Left renal pelvis (tissue), 4 donors: ENCODE measurements around the gene TGIF1. TPM values are rescaled to one million over a fixed set of nuclear protein-coding genes. Genes with fewer than 3 reads are reported as not detected.
"Not testable (repeated sequence)": the region's sequence is repeated elsewhere in the genome, so short reads cannot be mapped to it uniquely, and the experiment has no call there.

ENCODE experiments used
- DNase-seq, 4 donors: peaks; one replicate each; pipeline ENCODE4 v3.0.0-alpha.2; 2013; ENCODE audit warnings: low read depth in 4 of 4, low spot score in 3 of 4
- polyA plus RNA-seq, 4 donors: library from polyadenylated mRNA; unstranded; fragments of 120-200 nt; gene quantifications; one replicate each; pipeline ENCODE4 v1.2.1, GENCODE V29; 2013; ENCODE audit not compliant: insufficient read length in 4 of 4

Gene TGIF1
- 10 to 100 TPM; 68.6 to 97.4 (median 84.8) TPM for polyA plus RNA-seq

- no peak for DNase-seq
These were observed at the start of gene TGIF1 for GRCh38 chr18:3450012-3450798. TSS of gene TGIF1 (plus strand) at chr18:3450172. CDS start at chr18:3450490, 318 bp downstream.

GRCh38 chr18:3400567-3401296 lies 49.2 kb upstream of the TGIF1 start:
- no peak for DNase-seq

- no peak for DNase-seq
These were observed 48.0 kb upstream of the TGIF1 start for GRCh38 chr18:3401669-3402620.

GRCh38 chr18:3402982-3403451 lies 47.0 kb upstream of the TGIF1 start:
- no peak for DNase-seq

- DNase-seq = no peak
These were observed 44.3 kb upstream of the TGIF1 start for GRCh38 chr18:3405713-3406112.

- DNase-seq = no peak
These were observed 41.9 kb upstream of the TGIF1 start for GRCh38 chr18:3408107-3408506.

GRCh38 chr18:3409811-3410210 lies 40.2 kb upstream of the TGIF1 start:
- no peak for DNase-seq

GRCh38 chr18:3410273-3410672 lies 39.7 kb upstream of the TGIF1 start:
- no peak for DNase-seq

- not testable (repeated sequence) for DNase-seq
These were observed 39.1 kb upstream of the TGIF1 start for GRCh38 chr18:3410876-3411275.

- DNase-seq = no peak
These were observed 38.6 kb upstream of the TGIF1 start for GRCh38 chr18:3411327-3411726.

GRCh38 chr18:3411854-3412268 lies 38.1 kb upstream of the TGIF1 start:
- no peak for DNase-seq

- not testable (repeated sequence) for DNase-seq
These were observed 37.4 kb upstream of the TGIF1 start for GRCh38 chr18:3412528-3412927.

- no peak for DNase-seq
These were observed 34.9 kb upstream of the TGIF1 start for GRCh38 chr18:3415110-3415509.

- no peak for DNase-seq
These were observed 31.9 kb upstream of the TGIF1 start for GRCh38 chr18:3418083-3418482.

- DNase-seq = no peak
These were observed 29.1 kb upstream of the TGIF1 start for GRCh38 chr18:3420919-3421279.

- DNase-seq = no peak
These were observed 27.1 kb upstream of the TGIF1 start for GRCh38 chr18:3422905-3423304.

- no peak for DNase-seq
These were observed 25.6 kb upstream of the TGIF1 start for GRCh38 chr18:3424280-3424890.

- no peak for DNase-seq
These were observed 24.9 kb upstream of the TGIF1 start for GRCh38 chr18:3425030-3425429.

GRCh38 chr18:3425446-3425845 lies 24.5 kb upstream of the TGIF1 start:
- no peak for DNase-seq

- no peak for DNase-seq
These were observed 23.9 kb upstream of the TGIF1 start for GRCh38 chr18:3426074-3426473.
